LNCaP clone FGC (cell line): ENCODE results near the gene IMPACT.

Source experiments
- DNase-seq: peaks from one replicate; pipeline ENCODE4 v3.0.0-alpha.2; 2011; ENCODE audit warnings: low read depth
- H3K4me3 ChIP-seq: 2 replicates; pipeline ENCODE4 v1.5.1; 2011; ENCODE audit warnings: mild to moderate bottlenecking, low read depth, low read length, control low read depth
- CTCF ChIP-seq: IDR thresholded peaks from 2 replicates; pipeline ENCODE4 v1.5.1; 2012; ENCODE audit warnings: mild to moderate bottlenecking; ENCODE audit not compliant: control insufficient read depth, insufficient read depth; ENCODE audit errors: extremely low read depth

IMPACT gene

GRCh38 chr18:24436939-24437338 is 10.5 kb downstream of the IMPACT start:
- no peak for DNase-seq
- TF ChIP-seq CTCF, result no peak
- H3K4me3 ChIP-seq, result no peak overlapping the region

- H3K4me3 ChIP-seq, result no peak overlapping the region
- DNase-seq, result no peak
- TF ChIP-seq CTCF, result no peak
Observed at GRCh38 chr18:24443870-24444269, 17.4 kb downstream of the IMPACT start.

- no peak for TF ChIP-seq CTCF
- DNase-seq, result no peak
- no peak overlapping the region for H3K4me3 ChIP-seq
Observed at GRCh38 chr18:24446453-24446852, 20.0 kb downstream of the IMPACT start.

GRCh38 chr18:24446953-24447538 is 20.6 kb downstream of the IMPACT start:
- TF ChIP-seq CTCF, result peak; percentile 49
- peak; percentile 88 for DNase-seq
- no peak overlapping the region for H3K4me3 ChIP-seq

- no peak overlapping the region for H3K4me3 ChIP-seq
- no peak for TF ChIP-seq CTCF
- no peak for DNase-seq
Observed at GRCh38 chr18:24447961-24448360, 21.5 kb downstream of the IMPACT start.

- DNase-seq, result no peak
- no peak for TF ChIP-seq CTCF
Observed at GRCh38 chr18:24456549-24456948, 30.1 kb downstream of the IMPACT start.

GRCh38 chr18:24459772-24460171 is 33.3 kb downstream of the IMPACT start:
- H3K4me3 ChIP-seq, result no peak overlapping the region
- DNase-seq, result no peak
- no peak for TF ChIP-seq CTCF

More at GRCh38 chr18:24456549-24456948, 30.1 kb downstream of the IMPACT start:
- H3K4me3 ChIP-seq, result no peak overlapping the region
